Neutrophil (primary cell): Measurements from ENCODE around the gene GRIK4.

Experiments
- H3K27ac ChIP-seq: fragments of 200-600 bp; sonication (generic); 2 replicates; pipeline ENCODE4 v1.5.1; 2016; ENCODE audit warnings: mild to moderate bottlenecking, moderate library complexity
- H3K27me3 ChIP-seq: fragments of 200-600 bp; sonication (generic); 2 replicates; pipeline ENCODE4 v1.6.0; 2016; ENCODE audit warnings: mild to moderate bottlenecking
- H3K36me3 ChIP-seq: fragments of 200-600 bp; sonication (generic); 2 replicates; pipeline ENCODE4 v1.5.1; 2017
- H3K4me1 ChIP-seq, 2 experiments: fragments of 200-600 bp in 1 of 2; sonication (generic) in 1 of 2; 1 replicate in 1 of 2; 2 replicates in 1 of 2; pipeline versions ENCODE4 v1.5.1 to v1.6.1; 2013 to 2016; ENCODE audit warnings: low read depth in 1 of 2, low read length in 1 of 2, mild to moderate bottlenecking in 1 of 2, moderate library complexity in 1 of 2; ENCODE audit not compliant: control insufficient read depth in 1 of 2, insufficient read depth in 1 of 2
- H3K4me3 ChIP-seq, 2 experiments: fragments of 200-600 bp in 1 of 2; sonication (generic) in 1 of 2; 1 replicate in 1 of 2; 2 replicates in 1 of 2; pipeline ENCODE4 v1.5.1; 2013 to 2016; ENCODE audit warnings: low read depth in 1 of 2, low read length in 1 of 2, mild to moderate bottlenecking in 1 of 2, moderate library complexity in 1 of 2
- H3K9me3 ChIP-seq: fragments of 200-600 bp; sonication (generic); 2 replicates; pipeline ENCODE4 v1.5.1; 2016
- TF ChIP-seq, protein P1 (sequence below): fragments of 200-600 bp; sonication (generic); IDR thresholded peaks from 2 replicates; pipeline ENCODE4 v1.5.1; 2016; ENCODE audit warnings: antibody characterized with exemption

GRIK4 gene

GRCh38 chr11:120938260-120938659 is 426.7 kb downstream of the GRIK4 start:
- peaks cover 22% of the 10 kb centered on the region for H3K27me3 ChIP-seq
- no peak overlapping the region for H3K27ac ChIP-seq
- no peaks in the 10 kb centered on the region for H3K36me3 ChIP-seq
- no peaks in the 10 kb centered on the region for H3K9me3 ChIP-seq
- H3K4me1 ChIP-seq: no peaks in the 10 kb centered on the region
- H3K4me3 ChIP-seq: no peak overlapping the region
- TF ChIP-seq, protein P1, sequence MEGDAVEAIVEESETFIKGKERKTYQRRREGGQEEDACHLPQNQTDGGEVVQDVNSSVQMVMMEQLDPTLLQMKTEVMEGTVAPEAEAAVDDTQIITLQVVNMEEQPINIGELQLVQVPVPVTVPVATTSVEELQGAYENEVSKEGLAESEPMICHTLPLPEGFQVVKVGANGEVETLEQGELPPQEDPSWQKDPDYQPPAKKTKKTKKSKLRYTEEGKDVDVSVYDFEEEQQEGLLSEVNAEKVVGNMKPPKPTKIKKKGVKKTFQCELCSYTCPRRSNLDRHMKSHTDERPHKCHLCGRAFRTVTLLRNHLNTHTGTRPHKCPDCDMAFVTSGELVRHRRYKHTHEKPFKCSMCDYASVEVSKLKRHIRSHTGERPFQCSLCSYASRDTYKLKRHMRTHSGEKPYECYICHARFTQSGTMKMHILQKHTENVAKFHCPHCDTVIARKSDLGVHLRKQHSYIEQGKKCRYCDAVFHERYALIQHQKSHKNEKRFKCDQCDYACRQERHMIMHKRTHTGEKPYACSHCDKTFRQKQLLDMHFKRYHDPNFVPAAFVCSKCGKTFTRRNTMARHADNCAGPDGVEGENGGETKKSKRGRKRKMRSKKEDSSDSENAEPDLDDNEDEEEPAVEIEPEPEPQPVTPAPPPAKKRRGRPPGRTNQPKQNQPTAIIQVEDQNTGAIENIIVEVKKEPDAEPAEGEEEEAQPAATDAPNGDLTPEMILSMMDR: no peak

GRCh38 chr11:120940160-120940848 is 428.8 kb downstream of the GRIK4 start:
- peaks cover 17% of the 10 kb centered on the region for H3K27me3 ChIP-seq
- H3K9me3 ChIP-seq: no peaks in the 10 kb centered on the region
- no peak overlapping the region for H3K4me3 ChIP-seq
- H3K27ac ChIP-seq: no peak overlapping the region
- no peaks in the 10 kb centered on the region for H3K4me1 ChIP-seq
- TF ChIP-seq, protein P1: no peak
- H3K36me3 ChIP-seq: no peaks in the 10 kb centered on the region

GRCh38 chr11:120941000-120941399 is 429.5 kb downstream of the GRIK4 start:
- H3K27ac ChIP-seq: no peak overlapping the region
- no peaks in the 10 kb centered on the region for H3K4me1 ChIP-seq
- H3K27me3 ChIP-seq: peaks cover 17% of the 10 kb centered on the region
- H3K36me3 ChIP-seq: no peaks in the 10 kb centered on the region
- no peaks in the 10 kb centered on the region for H3K9me3 ChIP-seq
- TF ChIP-seq, protein P1: no peak
- no peak overlapping the region for H3K4me3 ChIP-seq

GRCh38 chr11:120942701-120943100 is 431.2 kb downstream of the GRIK4 start:
- no peaks in the 10 kb centered on the region for H3K9me3 ChIP-seq
- H3K27me3 ChIP-seq: peaks cover 12% of the 10 kb centered on the region
- H3K27ac ChIP-seq: no peak overlapping the region
- TF ChIP-seq, protein P1: no peak
- no peaks in the 10 kb centered on the region for H3K4me1 ChIP-seq
- H3K36me3 ChIP-seq: no peaks in the 10 kb centered on the region
- H3K4me3 ChIP-seq: no peak overlapping the region

GRCh38 chr11:120945042-120945441 is 433.5 kb downstream of the GRIK4 start:
- peaks cover 27% of the 10 kb centered on the region for H3K27me3 ChIP-seq
- no peaks in the 10 kb centered on the region for H3K9me3 ChIP-seq
- no peak overlapping the region for H3K4me3 ChIP-seq
- no peaks in the 10 kb centered on the region for H3K36me3 ChIP-seq
- TF ChIP-seq, protein P1: no peak
- no peaks in the 10 kb centered on the region for H3K4me1 ChIP-seq
- no peak overlapping the region for H3K27ac ChIP-seq
